ENCODE measurements around the gene EEF1AKMT3.
A peak's percentile ranks its signal among the peaks of the same experiment; 100 is the strongest.

EEF1AKMT3 gene

DNA sequence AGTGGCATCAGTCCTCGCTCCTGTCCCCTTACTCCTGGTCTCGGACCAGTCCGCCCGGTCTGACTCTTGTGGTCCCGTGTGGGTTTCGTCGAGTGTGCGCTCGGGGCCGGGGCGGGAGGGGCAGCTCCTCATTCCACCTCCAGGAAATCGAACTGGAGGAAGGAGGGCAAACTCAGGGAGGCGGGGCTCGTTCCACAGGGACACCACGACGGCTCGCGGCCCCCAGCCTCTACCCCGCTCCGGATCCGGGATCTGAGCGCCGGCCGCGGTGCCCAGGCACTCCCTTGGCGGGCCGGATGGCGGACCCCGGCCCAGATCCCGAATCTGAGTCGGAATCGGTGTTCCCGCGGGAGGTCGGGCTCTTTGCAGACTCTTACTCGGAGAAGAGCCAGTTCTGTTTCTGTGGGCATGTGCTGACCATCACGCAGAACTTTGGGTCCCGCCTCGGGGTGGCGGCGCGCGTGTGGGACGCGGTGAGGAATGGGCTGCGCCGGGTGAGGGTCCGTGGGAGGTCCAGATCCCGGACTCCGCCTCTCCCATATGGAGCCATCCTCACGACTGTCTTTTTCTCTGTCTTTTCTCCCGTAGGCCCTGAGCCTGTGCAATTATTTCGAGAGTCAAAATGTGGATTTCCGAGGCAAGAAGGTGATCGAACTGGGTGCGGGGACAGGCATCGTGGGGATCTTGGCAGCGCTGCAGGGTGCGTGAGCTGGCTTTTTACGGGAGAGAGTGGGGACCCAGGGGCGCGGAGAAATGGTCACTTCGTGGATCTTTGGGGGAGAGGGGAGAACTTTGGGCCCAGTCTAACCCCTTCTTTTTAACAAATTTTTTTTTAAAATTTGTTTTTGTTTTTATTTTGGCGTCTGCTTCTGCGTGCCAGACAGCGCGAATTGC is at the start of gene EEF1AKMT3:
TSS of gene EEF1AKMT3 (plus strand) at position 186 of the 894 bp plus-strand sequence. CDS start at position 297, 111 bp downstream.
- DNase-seq (ENCODE audit: low read depth): peak; percentile 26

DNA sequence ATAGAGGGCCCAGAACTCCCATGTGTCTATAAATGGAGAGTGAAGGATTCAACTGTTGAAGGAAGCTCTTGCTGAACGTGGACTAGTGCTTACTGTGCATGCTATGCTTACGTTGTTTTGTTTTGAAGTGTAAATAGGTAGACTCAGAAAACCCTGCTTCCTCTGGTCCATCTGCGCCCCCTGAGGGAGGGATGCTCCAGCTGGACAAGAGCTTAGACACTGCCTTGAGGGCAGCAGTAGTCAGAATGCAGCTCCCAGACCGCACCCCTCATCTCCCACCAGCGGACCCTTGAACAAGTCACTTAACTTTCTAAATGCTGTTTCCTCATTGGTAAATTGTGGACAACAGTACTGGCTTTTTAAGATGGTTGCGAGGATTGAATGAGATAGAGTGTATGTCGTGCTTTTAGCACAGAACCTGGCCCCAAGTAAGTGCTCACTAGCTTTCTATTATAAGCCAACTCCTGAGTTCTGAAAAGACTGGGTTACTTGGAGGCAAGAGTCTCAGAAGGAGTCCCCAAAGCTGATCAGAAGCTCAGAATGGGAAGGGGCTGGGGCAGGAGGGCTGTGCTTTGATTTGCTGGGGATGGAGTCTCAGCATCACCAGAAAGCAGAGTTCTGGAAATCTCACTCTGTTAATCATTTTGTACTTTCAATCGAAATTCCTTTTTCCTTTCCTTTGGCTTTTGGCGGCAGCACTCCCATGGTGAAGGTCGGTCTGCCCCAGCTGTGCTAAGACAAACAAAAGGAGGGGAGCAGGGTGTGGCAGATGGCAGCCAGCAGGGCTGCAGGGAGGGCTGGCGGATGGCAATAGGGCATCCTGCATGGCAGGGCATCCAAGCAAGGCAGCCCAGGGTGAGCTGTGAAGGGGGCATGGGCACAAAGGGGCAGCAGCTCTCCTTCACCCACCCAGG is 49.4 kb upstream of the EEF1AKMT3 start:
- DNase-seq (ENCODE audit: low read depth): no peak

DNA sequence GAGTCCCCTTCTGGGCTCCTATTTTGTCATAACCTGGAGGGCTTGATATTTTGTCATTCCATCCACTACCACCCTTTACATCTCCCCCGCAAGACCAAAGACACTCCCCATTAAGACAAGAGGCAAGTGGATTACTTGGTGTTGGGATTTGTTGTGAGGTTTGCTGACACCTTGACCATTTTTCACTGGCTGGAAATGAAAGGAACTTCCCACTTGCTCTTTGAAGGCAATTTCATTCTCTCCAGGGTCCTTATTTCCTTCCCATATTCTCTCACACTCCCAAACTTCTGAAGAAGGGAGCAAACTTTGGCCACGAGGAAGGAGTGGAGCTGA is 48.8 kb upstream of the EEF1AKMT3 start:
- no peak for DNase-seq (ENCODE audit: low read depth)

DNA sequence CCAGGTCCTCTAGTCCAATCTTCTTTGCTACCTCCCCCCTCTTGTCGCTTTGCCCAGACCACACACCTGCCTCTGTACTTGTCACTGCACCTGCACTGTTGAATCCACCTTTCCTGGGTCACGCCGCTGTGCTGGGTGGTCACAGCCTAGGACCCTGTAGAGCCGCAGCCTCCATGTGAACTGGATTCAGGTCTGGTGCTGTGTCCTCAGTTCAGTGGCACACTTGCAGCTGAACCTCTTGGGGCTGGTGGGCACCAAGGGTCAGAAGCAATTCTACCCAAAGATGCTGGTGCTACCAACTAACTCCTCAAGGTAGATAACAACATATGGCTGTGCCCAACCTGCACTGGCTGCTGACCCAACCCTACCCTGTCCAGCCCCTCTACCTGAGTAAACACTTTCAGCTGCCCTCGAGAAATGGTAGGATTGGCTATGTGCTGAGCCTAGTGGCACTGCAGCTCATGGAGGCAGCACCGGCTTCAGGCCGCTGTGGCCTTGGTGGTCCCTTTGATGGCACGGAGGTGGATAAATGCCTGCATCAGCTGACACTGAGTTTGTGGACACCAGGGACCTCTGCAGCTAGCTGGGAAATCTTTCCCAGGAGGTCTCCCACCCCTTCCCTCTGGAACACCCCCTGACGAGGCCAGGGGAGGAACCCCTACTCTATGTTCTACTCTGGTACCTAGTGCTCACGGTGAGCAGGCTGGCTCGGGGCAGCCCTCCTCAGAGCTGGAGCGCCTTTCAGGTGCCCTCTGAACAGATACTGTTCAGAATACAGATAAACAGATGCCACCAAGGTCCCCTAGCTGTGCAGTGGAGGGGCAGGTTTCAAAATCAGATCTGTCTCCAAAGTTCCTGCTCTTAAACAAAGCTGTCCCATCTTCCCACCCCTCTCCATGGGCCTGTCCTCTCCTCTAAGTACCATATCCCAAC is 48.1 kb upstream of the EEF1AKMT3 start:
- no peak for DNase-seq (ENCODE audit: low read depth)

DNA sequence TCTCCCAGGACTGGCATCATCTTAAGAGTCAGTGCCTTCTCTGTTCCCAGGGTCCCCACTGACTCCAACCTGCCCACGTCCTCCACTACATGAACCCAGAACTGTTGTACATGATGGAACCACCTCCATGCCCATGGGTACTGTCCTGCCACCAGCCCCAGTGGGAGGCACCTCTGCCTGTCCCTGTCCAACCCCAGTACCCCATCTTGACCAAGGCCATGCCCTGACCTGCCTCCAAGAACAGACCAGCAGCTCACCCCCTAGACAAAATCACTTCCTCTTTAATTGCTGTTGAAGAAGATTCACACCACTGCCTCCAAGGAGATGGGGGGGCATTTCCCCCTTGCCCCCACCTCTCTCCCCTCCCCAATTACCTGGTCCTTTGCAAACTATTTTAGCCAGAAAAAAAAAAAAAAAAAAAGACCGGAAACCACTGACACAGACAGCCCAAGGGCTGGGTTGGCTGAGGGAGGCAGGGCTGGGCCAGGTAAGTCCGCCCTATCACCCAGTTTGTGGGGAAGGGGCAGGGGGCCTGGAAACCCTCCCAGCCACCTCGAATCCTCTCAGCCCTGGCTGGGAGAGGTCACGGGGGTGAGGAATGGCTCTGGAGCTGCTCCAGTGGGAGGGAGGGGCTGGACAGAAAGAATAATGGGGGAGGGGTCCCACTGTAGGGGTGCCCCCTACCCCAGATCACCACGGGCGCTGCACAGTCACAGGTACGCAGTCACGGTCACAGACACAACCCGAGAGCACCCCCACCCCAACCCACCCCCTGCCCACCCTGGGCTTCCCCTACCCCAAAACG is 47.3 kb upstream of the EEF1AKMT3 start:
- DNase-seq (ENCODE audit: low read depth): no peak

DNA sequence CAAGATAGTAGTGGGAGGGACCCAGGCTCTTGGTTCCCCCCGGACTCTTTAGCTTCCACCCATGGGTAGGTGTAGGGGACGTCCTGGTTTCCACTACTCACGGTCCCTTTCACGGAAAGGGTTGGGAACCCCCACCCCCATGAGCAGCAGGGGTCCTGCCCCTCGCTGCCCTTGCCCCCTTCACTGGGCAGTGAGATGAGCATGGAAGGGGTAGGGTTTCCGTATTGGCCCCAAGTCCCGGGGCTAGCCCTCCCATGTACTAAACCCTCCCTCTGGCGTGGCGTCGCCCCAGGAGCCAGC is 46.6 kb upstream of the EEF1AKMT3 start:
- no peak for DNase-seq (ENCODE audit: low read depth)

DNA sequence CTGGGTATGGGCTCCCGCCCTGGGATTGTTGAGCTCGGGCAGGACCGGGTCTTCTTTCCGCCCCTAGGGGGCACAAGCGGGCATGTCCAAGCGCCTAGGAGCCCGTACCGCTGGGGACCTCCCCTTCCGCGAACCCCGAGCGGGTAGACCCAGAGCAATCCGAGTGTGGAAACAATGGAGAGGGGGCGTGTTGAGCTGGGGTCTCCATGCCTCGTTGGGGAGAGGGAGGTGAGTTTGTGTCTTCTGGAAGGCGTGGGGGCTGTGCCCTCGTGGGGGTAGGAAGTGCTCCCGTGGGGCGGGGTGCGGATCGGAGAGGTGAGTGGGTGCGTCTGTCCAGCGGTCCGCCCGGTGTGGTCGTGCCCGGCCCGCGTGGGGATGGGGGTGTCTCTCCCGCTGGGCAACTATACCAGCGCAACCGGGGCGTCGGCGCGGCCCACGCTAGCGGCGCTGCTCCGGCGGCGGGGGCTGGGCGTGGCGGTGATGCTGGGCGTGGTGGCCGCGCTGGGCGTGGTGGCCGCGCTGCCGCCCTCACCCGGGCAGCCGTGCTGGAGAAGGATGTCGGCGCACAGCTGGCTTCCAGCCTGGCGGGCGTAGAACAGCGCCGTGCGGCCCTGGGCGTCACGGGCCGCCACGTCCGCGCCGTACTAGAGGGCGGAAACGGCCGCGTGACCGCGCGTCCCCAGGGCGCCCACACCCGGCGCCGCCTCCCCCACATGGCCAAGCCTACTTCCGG is 46.1 kb upstream of the EEF1AKMT3 start:
- peak; percentile 61 for DNase-seq (ENCODE audit: low read depth)

DNA sequence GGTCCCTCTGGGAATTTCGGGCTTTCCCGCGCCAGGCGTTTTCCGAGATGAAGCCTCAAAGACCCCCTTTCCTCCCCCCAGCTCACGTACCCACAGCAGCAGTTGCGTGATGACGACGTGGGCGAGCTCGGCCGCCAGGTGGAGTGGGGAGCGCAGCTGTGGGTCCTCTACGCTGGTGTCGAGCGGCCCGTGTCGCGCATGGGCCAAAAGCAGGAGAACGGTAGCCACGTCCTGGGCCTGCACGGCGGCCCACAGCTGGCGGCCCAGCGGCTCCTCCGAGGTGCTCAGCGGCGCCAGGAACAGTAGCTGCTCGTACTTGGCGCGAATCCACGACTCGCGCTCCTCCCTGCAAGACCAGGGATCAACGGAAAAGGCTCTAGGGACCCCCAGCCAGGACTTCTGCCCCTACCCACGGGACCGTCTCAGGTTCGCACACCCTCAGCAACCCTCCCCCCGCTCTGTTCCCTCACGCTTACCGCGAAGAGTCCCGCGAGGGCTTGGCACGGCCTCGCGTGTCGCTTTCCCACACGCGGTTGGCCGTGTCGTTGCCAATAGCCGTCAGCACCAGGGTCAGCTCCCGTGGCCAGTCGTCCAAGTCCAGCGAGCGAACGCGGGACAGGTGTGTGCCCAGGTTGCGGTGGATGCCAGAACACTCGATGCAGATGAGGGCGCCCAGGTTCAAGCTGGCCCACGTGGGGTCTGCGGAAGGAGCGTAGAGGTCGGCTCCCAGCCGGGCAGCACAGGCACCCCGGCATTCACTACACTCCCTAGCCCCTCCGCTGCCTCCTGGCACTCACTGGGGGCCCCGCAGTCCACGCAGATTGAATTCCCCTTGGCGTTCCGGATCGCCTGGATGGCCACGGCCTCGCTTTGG is 45.3 kb upstream of the EEF1AKMT3 start:
- no peak for DNase-seq (ENCODE audit: low read depth)

DNA sequence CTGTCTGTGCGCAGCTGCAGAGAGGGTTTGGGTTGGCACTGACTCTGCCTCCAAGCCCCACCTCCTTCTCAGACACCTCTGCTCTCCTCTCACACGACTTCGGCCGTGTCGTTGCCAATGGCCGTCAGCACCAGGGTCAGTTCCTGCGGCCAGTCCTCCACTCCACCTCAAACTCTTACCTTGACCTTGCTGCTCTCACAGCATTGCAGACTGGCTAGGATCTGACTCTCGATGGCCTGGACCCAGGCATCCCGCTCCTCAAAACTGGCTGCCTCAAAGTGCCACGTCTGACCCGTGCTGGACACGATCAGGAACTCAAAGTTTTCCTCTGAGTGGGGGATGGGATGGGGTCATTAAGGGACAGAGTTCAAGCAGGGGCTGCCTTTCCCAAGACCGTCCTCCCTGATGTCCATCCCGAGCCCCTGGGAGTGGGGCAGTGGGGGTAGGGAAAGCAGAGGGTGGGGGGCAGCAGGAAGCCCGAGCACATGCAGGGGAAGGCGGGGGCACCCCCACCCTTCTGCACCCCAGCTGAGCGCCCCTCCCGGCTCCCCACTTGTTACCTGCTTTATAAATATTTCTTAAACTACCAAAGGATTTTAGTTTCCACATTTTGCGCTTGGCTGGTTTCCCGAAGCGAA is 44.5 kb upstream of the EEF1AKMT3 start:
- DNase-seq (ENCODE audit: low read depth): no peak

DNA sequence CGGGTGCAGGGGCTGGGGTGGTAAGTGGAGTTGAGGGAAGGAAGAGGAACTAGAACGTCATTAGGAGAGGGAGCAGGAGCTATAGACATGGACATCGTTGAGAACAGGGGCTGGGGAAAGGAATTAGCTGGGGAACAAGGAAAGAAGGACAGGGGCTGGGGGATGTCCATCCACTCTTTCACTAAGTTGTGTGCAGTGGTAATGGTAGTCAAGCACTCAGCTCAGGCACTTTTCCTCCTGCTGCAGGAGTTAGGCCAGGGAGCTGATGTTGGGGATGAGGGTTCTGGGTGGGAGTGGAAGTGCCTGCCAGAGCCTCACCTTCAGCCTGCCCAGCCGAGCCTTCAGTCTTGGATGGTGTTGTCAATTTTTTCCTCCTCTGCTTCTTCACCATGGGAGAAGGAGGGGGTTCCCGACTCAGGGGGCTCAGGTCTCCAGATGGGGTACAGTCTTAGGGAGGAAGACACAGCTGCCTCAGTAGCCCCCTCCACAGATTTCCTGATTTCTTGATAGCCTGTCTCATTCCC is 43.0 kb upstream of the EEF1AKMT3 start:
- no peak for DNase-seq (ENCODE audit: low read depth)

DNA sequence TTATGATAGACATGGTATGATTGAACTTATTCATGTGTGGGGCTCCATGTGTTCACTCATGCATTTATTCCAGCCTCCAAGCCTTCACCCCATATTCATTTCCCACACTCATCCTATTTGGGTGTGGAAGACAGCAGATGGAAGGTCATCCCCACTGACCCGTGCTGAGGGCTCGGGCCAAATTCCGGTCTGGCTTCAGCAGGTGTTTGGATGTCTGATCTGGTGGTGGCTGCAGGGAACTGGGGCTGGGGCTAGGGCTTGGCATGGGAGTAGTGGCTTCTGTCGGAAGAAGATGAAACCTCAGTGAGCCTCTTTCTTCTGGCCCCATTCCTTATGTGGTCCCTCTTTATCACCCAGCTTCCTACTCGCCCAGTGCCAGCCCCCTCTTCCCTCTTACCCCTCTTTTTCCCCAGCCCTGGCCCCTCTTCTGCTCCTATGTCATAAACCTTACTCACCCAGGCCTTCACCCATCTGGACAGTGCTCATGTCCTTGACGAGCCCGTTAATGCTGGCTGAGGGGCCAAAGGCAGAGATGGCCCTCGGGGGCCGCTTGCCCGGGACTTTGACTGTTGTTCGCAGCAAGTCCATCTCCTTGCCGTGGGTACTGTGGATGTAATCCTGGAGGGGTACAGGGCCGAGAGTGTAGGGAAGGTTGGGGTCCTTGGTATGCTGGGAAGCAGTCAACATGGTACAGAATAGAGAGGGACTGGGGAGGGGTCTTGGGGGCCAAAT is 41.9 kb upstream of the EEF1AKMT3 start:
- no peak for DNase-seq (ENCODE audit: low read depth)

DNA sequence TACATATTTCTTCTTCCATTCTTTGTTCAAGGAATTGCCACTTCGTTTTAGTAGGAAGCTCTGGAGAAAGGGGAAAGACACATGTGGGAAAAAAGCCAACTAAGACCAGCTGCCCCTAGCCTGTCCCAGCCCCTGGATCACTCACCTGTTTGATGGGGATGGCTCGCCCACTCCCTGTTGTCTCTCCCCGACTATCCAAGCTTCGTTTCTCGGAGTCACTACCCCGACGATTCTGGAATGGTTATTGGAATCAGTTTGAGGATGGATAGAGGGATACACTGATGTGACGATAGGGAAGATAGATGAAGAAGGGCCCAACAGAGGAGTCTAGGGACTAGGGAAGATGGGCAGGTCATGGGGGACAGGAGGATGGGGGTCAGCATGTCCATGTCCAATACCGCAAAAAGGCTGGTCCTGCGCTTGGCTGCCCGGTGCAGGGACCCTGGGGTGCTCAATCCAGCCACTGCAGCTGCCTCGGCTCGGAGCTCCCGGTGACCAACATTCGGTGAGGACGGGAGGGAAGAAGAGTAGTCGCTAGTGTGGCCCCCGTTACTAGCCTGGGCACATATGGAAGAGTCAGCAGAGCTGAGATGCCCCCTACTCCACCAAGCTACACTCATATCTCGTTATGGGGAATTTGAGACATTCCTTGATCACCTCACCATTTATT is 40.9 kb upstream of the EEF1AKMT3 start:
- no peak for DNase-seq (ENCODE audit: low read depth)

DNA sequence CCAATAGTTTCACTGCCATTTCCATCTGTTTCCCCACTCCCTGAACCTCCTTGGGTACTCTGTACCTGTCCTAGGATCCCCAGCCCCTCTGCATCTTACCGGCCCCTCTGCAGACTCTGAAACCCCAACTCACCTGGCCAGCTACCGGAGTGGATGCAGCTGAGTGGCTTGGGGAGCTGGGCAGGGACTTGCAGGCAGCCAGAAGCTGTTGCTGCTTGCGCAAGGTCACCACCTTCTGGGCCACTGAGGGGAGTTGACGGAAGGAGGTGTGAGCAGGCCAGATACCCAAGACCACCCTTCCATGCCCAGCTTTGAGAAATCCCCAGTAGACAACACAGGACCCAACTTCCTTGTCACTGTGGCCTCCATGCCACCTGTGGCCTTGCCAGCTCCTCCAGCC is 40.1 kb upstream of the EEF1AKMT3 start:
- no peak for DNase-seq (ENCODE audit: low read depth)

DNA sequence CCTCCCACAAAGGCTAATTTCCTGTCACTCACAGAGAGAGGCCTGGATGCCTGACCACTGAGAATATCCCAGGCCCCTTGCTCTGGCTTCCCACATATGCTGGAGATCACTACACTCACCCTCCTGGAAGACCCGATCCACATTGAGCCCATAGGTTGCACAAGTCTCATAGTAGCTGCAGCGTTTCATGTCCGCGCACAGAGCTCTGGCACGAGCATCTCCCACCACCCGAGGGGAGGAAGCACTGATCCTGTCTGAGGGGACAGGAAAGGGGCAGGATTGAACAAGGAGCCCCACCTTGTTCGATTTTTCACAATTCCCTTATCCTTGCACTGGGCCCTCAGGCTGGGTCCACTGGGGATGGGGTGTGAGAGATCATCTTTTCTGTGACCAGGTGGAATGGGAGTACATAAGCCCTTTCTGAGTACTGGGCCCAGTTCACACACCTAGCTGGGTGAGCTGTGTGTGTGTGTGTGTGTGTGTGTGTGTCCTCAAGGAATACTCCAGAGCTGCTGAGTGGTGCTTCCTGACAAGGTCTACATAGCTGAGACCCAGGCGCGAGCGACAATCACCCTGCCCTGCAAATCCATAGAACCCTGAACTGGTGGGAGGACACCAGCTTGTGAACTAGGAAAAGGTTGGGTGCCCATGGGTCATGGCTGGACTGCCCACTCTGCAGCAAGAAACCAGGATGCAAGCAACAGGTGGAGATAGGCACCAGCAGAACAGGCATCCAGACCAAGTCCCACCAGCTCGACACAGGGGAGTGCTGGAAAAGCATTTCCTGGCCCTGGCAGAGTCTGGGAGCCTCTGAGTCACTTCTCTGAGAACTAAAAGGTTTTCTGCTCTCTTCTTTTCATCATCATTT is 39.5 kb upstream of the EEF1AKMT3 start:
- no peak for DNase-seq (ENCODE audit: low read depth)

DNA sequence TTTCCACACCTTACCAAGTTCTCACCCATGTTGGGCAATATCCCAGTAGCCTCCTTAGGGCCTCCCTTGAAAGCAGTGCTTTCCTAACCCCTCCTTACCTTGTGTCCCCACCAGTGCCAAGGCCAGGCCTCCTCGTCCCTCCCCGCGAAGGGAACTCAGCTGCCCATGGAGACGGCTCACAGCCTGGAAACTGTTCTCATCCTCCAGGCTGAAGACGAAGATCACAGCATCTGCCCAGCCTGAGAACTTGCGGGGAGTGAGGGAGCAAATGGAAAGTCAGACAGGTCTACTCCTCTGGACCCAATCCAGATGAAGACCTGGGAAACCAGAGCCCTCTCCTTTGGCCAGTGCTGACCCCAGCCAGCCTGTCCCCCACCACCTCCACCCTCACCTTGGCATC is 38.5 kb upstream of the EEF1AKMT3 start:
- DNase-seq (ENCODE audit: low read depth): no peak

DNA sequence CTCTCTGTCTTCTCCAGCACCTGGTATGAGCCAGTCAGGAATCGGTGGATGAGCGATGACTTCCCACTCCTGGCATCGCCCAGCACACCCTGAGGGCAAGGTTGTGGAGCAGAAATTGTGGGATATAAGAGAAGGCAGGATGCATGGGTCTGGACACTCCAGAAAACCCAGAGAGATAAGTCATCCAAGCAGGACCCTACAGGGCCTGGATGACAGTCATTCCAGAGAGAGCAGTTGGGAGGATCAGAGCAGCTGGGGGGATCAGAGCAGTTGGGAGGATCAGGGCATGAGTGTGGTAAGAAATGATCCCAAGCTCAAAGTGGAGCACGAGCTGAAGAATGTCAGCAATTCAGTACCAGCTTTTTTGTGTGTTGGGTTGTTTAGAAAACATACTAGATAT is 37.8 kb upstream of the EEF1AKMT3 start:
- DNase-seq (ENCODE audit: low read depth): no peak
